ENCODE results near the gene ERGIC1. TPM values are rescaled to one million over a fixed set of nuclear protein-coding genes. Genes with fewer than 3 reads are reported as not detected.
"Not testable (repeated sequence)": the region's sequence is repeated elsewhere in the genome, so short reads cannot be mapped to it uniquely, and the experiment has no call there.

The ERGIC1 gene
- polyA plus RNA-seq, 3 donors = 117 to 124 (median 118) TPM

DNA sequence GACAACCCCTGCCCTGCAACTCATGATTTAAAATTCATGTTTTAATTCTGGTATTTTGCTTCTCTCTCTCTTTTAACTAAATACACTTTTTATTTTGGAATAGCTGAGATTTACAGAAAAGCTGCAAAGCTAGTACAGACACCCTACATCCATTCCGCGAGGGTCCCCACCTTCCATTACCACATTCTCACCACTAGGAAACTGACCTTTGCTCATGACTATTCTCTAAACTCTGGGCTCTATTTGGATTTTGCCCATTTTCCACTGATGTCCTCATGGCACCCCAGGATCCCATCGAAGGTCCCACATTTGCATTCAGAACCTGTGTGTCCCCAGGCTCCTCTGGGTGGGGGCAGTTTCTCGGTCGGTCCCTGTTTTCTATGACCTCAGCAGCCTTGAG lies 11.5 kb downstream of the ERGIC1 start:
- no peak for DNase-seq (ENCODE audit: low read depth in 3 of 3, low spot score in 2 of 3)

DNA sequence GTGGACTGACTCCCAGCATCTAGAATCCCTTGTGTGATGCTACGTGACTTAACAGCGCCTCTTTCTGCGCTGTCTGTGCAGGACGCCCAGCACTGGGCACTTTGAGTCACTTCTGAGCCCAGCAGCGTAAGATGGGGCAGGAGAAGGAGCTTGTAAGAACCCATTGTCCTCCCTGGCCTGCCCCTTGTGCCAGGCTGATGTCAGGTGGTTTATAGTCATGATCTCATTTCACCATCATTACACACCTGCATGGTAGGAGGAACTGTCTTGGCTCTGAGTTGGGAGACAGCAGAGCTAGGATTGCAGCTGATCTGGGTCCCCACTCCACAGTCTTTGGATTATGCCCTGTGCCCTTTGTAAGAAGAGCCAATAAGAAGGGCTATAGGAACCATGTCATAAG lies 12.2 kb downstream of the ERGIC1 start:
- no peak for DNase-seq (ENCODE audit: low read depth in 3 of 3, low spot score in 2 of 3)

DNA sequence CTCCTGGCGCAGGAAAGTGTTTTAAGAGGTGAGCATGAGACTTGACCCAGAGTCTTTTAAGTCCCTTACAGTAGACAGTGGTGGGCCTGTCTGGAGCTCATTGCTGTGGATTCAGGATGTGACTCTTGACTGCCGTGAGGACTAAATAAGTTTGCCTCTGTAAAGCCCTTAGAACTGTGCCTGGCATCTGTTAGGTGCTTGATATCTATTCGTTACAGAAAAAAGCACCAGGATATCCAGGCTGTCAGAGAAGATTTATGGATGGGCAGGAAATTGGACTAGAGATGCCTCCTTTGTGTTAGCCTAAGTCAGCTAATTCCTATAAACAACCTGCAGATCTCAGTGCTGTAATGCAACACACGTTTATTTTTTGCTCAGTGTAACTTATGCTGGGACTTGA lies 12.6 kb downstream of the ERGIC1 start:
- DNase-seq (ENCODE audit: low read depth in 3 of 3, low spot score in 2 of 3) = no peak

DNA sequence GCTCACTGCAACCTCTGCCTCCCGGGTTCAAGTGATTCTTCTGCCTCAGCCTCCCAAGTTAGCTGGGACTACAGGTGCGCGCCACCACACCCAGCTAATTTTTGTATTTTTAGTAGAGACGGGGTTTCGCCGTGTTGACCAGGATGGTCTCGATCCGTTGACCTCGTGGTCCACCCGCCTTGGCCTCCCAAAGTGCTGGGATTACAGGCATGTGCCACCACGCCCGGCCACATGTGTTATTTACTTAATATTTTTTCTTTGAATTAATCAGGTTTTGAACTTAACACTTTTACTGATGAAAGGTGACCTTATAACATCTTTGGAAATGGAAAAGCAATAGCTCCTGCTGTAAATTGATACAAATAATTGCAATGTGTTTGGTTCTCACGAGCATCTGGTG lies 13.5 kb downstream of the ERGIC1 start:
- DNase-seq (ENCODE audit: low read depth in 3 of 3, low spot score in 2 of 3) = not testable (repeated sequence)

DNA sequence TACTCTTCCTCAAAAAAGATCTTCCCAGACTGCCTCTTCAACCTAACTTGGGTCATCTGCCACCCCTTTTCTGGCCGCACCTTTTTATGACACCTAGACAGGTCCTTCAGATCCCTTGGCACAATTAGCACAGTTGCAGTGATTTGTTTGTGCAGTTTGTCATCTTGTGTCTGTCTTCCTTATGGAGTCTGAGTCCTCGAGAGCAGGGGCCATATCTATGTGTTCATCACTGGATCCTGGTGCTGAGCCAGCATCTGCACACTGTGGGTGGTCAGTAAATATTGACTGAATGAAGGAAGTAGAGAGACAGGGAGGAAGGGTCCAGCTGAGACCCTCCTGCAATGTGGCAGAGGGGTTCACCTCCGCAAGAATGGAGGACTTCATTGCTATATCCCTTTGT lies 14.4 kb downstream of the ERGIC1 start:
- DNase-seq (ENCODE audit: low read depth in 3 of 3, low spot score in 2 of 3) = no peak

DNA sequence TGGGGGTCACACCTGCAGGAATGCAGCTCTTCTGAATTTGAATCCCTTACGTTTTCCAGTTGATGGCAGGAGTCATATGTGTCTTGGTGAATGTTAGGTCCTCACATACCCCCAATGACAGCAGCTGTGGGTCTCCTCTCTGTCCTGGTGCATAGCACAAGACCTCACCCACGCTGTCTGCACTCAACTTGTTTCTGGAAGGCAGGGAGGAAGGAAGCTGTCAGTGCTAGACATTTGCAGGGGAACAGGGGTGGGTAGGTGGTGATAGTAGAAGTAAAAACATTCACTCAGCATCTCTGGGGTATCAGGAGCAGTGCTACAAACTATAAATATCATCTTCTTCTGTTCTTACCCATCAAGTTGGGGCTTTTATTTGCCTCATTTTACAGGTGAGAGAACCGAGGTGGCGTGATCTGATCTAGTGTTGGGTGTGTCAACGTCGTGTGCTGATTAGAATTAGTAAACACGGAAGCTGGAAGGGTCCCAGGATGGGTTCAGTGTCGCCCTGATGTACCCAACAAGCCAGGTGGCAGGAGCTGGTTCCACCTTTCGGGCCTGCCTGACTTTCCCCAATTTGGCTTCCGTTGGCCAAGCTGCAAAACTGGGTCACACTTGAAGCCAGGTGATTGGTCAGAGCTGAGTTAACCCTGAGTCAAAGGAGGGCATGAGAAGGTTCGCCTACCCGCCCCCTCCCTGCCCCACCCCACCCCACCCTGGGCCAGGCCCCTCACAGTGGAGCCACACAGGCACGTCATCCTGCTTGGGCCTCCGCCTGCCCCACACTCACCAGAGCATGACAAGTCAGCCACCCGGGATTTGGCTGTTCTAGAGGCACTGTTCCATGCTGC lies 15.8 kb downstream of the ERGIC1 start:
- no peak for DNase-seq (ENCODE audit: low read depth in 3 of 3, low spot score in 2 of 3)

DNA sequence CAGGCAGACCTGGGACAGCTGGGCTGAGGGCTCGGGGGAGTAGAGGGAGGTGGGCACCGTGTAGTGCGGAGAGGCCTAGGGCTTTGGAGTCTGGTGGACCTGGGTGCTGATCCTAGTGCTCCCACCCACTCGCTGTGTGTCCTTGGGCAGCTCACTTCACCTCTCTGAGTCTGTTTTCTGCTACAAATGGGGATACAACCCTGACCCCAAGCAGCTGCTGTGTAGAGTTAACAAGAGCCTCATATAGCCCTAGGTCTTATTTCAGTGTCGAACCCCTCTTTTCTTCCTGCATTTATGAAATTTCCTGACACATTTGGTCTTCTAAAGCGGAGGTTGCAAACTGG lies 16.4 kb downstream of the ERGIC1 start:
- no peak for DNase-seq (ENCODE audit: low read depth in 3 of 3, low spot score in 2 of 3)

DNA sequence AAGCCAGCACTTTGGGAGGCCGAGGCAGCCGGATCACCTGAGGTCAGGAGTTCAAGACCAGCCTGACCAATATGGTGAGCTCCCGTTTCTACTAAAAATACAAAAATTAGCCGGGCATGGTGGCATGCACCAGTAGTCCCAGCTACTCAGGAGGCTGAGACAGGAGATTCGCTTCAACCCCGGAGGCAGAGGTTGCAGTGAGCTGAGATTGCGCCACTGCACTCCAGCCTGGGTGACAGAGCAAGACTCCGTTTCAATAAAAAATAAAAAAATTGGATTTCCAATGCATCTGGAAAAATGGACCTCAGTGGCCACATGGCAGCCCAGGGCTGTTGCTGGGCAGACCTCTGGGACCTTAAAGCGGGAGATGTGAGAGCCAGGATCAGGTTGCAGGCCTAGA lies 17.2 kb downstream of the ERGIC1 start:
- not testable (repeated sequence) for DNase-seq (ENCODE audit: low read depth in 3 of 3, low spot score in 2 of 3)

DNA sequence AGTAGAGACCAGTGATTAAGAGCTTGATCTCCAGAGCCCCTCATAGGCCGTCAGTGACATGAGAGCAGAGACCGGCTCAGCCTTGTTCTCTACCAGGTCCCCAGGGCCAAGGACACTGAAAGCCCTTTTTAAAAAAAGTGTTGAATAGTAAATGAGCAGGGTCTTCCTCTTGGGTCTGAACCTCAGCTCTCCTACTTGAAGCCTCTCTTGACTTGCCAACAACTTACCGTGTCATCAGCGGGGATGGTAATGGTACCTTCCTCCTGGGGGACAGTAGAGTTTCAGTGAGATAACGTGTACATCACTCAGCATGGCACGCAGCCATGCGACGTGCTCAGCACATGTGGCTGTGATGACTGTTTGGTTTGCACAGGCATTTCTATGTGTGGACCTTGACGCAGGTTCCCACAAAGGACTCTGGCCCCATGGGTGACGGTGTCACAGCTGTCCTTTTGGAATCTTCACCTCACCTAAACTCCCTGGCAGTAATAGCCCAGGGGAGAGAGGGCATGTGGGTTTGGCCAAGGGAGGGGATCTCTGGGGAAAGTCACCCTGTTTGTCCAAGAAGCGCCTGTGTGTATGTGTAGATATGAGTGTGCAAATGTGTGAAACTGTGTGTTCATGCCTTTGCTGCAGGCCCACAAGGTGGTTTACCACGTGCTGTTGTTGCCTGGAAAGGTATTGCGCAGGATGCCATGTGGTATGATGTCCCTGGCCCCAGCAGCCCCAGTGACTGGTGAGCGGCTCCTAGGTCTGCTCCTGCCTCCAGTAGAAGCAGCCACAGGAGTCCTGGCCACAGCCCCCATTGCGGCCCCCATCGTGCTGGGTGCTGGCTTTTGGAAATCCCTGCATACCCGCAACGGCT lies 18.7 kb downstream of the ERGIC1 start:
- DNase-seq (ENCODE audit: low read depth in 3 of 3, low spot score in 2 of 3) = no peak

DNA sequence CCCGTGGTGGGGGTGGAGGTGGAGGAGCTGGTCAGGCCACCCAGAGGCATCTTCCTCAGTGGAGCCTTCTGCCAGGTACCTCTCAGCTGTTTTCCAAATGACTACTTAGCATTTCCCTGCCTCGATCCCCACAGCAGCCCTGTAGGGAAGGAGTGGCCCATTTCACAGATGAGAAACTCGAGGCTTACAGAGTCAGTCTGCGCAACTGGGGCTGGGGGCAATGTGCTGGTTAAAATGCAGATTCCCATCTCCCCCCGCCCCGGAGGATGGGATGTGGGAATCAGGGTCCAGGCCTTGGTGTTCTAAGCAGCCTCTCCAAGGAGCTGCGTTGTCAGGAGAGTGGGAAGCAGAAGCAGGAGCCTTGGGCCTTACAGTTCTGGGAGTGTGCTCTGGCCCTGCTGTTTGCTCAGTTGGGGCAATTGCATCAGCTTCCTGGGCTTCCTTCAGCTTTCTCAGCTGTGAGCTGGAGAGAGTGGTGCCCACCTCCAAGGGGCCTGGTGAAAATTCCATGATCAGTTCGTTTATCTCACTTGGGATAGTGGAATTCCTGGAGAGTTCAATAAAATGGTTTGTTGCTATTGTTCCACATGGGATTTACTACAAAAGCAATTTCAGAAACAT lies 19.4 kb downstream of the ERGIC1 start:
- no peak for DNase-seq (ENCODE audit: low read depth in 3 of 3, low spot score in 2 of 3)

DNA sequence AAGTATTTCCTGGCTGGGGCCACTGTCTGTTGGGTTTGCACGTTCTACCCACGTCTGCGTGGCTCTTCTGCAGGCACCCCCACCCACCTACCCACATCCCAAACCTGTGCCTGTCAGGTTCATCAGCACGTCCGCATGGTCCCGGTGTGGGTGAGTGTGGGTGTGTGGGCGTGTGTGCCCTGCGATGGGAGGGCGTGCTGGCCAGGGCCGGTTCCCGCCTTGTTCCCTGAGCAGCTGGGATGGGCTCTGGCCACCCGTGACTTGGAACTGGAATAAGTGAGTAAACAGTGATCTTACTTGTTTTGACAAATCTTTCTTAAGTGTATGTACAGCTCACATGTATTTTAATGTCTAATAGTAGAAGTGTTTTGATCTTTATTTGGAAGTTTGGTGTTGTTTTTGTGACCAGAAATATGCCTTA lies 20.4 kb downstream of the ERGIC1 start:
- DNase-seq (ENCODE audit: low read depth in 3 of 3, low spot score in 2 of 3) = no peak

DNA sequence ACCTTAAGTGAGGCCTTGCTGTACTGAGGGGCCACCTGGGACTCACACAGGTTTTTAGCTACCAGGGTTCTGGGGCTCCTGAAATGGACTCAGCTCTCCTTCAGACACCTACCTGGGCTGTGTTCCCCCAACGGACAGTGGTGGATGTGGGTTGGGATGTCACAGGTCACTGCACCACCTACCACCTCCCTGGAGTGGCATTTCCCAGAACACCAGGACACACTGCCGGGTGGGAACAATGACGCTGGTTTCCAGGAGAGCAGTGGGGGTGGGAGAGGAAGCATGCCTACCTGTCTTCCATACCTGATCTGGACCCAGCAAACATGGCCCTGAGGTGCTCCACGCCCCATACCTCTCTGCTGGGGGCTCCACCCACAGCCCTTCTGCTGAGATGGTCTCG lies 20.9 kb downstream of the ERGIC1 start:
- DNase-seq (ENCODE audit: low read depth in 3 of 3, low spot score in 2 of 3) = no peak

DNA sequence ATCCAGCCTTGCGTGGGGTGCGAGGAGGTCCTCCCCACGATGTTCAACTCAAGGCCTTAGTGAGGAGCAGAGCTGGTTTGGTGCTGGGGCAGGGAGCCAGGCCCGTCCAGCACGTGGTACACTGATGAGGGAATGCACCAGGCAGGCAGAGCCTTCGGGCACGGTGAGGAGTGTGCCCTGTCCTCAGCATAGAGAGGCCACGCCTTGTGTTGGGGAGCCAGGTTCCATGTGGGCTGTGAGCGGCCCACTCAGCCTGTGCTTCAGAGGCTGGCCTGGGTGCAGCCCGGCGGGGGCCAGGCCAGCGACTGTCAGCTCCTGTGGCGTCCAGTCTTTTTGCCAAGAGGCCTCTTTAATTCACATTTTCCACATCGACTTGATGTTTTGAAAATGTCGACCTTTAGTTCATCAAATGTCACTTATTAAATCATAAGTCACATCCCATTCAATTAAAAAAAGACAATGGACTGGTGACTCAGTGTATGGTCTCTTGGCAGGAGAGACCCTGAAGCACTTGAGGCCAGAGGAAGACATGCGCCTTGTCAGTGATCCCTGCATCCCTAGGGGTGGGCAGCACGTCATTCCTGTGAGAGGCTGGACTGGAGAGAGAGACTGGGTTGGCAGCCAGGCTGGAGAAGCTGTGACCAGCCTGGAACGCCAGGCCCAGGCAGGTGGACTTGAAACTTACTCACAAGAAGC lies 21.7 kb downstream of the ERGIC1 start:
- no peak for DNase-seq (ENCODE audit: low read depth in 3 of 3, low spot score in 2 of 3)

DNA sequence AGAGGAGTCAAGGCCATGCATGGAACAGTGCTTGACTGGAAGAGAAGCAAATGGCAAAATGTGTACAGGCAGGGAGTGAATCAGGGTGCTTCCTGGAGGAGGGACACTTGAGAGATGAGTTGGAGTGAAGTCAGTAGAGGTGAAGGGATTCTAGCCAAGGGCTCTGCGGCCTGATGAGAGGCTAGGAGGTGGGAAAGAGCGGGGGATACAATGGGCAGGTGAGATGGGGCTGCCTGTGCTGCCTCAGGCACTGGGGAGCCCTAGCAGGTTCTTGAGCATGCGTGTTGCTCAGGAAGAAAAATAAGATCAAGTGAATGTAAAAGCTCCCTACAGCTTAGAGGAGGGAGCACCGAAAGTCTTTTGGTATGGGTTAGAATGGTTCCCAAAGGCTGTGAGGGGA lies 22.3 kb downstream of the ERGIC1 start:
- DNase-seq (ENCODE audit: low read depth in 3 of 3, low spot score in 2 of 3) = no peak

DNA sequence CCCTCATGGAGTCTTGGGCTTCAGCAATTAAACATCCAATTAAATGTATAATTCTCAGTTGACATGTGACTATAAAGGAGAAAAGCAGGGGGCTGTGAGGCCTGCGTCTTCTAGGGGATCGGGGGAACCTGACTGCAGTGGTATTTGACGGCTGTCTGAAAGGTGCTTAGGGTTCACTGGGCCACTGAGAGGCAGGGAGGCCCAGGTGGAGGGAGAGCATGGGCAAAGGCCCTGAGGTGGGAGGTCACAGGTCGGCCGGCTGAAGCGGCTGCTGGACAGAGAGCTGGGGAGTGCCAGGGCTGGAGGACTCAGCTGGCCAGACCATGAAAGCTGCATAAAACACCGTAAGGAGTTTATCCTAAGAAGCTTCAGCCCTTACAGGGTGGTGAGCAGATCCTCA lies 23.9 kb downstream of the ERGIC1 start:
- DNase-seq (ENCODE audit: low read depth in 3 of 3, low spot score in 2 of 3) = no peak

DNA sequence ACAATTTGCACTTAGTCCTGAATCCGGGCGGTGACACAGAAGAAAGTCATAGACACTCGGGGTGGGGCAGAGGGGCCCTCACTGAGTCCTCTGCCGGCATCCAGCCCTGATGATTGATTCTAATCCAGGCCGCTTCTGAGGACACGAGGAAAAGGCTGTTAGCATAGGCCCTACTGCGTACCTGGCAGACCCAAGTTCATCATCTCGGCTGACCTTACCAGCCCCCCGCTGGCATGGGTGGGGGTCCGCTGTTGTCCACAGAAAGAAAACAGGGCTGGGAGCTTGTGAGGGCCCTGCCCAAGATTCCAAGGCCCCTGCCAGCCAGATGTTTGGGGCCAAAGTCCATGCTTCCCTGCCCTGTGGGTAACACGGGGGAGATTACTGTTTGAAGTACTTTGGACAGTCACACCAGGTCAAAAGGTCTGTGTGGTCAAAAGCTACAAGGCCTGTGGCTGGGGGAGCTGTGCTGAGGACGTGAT lies 24.5 kb downstream of the ERGIC1 start:
- DNase-seq (ENCODE audit: low read depth in 3 of 3, low spot score in 2 of 3) = no peak

DNA sequence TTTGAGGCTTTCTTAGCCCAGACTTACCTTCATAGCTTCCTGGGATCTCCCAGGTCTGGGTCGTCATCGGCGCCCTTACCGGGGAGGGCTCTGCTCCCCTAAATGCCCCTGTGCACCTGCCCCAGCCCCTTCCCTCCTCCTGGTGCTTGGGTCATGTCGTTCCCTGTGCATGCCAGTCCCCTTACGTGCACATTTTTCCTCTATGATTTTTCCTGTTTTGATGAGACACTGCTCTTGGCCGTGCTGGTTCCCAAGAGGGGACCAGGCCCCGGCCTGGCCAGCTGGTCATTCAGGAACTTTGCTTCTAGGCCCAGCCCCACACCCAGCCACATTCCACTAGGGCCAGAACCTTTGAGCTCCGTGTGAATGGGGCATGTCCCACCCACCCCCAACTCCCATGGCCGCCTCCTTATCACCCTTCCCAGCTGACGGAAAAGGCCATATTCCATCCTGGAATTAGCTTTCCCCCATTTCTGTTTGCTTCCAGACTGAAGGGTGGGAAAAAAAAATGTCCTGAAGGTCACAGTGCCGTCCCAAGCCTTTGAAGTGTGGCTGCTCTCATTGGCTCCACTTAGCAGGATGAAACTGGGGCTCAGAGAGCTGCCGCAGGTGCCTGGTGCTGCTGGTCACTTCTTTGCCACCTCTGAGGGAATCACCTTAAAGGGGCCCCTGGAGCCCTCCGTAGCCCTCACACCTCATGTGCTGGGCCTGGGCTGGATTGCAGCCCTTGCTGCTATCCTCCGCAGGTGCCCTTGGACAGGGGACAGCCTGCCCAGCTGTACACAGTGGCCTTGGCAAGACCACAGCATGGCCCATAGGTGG lies 25.1 kb downstream of the ERGIC1 start:
- DNase-seq (ENCODE audit: low read depth in 3 of 3, low spot score in 2 of 3) = no peak

DNA sequence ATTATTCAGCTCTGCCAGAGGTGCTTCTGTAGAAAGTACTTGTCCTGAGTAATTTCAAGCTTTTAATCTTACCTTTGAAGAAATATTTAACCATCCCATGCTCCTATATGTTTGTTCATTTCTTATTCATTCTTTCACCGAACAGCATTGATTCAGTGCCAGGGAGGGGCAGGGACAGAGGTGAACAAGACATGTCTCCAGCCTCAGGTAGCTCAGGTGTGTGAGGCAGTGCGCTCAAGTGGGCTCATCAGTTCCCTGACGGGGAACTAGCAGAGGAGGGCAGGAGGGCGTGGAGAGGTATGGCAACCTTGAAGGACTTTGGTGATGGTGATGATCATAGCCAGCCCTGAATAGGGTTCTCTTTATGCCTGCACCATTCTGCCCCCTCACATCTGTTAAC lies 25.9 kb downstream of the ERGIC1 start:
- no peak for DNase-seq (ENCODE audit: low read depth in 3 of 3, low spot score in 2 of 3)

DNA sequence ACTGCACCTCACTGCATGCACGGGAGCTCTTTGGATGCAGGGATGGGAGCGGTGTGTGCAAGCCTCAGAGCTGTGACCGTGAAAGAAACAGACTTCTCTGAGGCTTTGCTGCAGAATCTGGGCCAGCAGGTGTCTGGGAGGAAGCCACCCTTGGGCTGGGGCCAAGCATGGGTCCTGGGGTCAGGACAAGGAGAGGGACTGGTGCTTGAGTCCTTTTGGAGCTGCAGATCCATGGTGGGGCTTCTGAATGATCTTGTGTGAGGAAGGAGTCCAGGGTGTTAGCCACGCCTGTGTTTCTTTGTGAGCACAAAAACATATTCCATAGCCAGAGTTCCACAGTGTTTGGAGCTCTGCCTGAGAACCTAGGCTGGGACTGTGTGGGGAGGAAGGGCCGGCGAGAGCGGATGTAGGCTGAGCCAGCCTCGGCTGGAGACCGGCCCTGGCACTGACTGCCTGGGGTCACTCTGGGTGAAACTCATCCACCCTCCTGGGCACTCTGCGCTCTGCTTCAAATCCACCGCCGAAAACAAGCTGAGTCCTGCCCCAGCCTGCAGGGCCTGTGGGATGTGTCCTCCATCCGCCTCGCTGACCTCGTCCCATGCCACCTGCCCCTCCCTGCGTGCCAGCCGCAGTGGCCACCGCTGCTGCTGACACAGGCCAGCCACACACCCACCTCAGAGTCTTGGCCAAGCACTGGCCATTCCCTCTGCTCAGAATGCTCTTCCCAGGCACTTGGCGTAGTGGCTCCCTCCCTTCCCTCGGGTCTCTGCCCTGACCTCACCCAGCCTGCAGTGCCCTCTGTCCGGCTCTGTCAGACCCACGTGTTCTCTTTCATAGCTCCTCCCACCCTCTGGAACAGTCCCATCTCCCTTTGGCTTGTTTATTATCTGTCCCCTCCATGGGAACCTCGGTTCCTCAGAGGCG lies 26.7 kb downstream of the ERGIC1 start:
- DNase-seq (ENCODE audit: low read depth in 3 of 3, low spot score in 2 of 3) = no peak
